Measurements from ENCODE around the gene ARID1B.

DNA sequence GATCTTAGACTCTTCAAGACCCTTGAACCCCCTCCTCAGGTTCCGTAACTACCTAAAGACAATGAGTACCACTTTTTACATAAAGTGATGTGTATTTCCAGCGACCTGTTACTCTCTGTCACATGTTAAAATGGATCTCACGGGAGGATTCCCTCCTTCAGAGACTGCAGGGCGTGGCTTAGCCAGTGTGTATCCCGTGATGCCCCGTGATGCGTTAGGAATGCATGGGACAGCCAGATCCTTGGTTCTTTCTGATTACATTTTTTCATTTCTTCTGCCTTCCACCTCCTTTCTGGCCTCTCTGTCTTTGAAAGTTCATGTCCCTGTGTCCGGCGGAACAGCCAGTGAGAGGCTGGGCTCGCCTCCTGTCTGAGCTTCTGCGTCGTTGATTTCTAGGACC lies 390.7 kb downstream of the ARID1B start:
- TF ChIP-seq, protein P1, sequence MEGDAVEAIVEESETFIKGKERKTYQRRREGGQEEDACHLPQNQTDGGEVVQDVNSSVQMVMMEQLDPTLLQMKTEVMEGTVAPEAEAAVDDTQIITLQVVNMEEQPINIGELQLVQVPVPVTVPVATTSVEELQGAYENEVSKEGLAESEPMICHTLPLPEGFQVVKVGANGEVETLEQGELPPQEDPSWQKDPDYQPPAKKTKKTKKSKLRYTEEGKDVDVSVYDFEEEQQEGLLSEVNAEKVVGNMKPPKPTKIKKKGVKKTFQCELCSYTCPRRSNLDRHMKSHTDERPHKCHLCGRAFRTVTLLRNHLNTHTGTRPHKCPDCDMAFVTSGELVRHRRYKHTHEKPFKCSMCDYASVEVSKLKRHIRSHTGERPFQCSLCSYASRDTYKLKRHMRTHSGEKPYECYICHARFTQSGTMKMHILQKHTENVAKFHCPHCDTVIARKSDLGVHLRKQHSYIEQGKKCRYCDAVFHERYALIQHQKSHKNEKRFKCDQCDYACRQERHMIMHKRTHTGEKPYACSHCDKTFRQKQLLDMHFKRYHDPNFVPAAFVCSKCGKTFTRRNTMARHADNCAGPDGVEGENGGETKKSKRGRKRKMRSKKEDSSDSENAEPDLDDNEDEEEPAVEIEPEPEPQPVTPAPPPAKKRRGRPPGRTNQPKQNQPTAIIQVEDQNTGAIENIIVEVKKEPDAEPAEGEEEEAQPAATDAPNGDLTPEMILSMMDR (IDR thresholded peaks at IDR 0.05) = no peak
- no peak for TF ChIP-seq EZH2 (IDR thresholded peaks at IDR 0.05)

All from neural progenitor cell (in vitro differentiated cells).